WERI-Rb-1 (cell line): Measurements from ENCODE around the gene JAZF1.

ENCODE experiments used
- DNase-seq: peaks from one replicate; pipeline ENCODE4 v3.0.0-alpha.2; 2020
- H3K27ac ChIP-seq: fragments of 250-450 bp; sonication (Bioruptor Pico); 2 replicates; pipeline ENCODE4 v1.5.1; 2020; ENCODE audit warnings: mild to moderate bottlenecking, moderate library complexity
- H3K27me3 ChIP-seq: fragments of 250-450 bp; sonication (Bioruptor Pico); 2 replicates; pipeline ENCODE4 v1.5.1; 2021; ENCODE audit warnings: mild to moderate bottlenecking, low read depth, moderate library complexity; ENCODE audit not compliant: insufficient read depth, severe bottlenecking
- H3K36me3 ChIP-seq: fragments of 250-450 bp; sonication (Bioruptor Pico); 2 replicates; pipeline ENCODE4 v1.5.1; 2020; ENCODE audit warnings: mild to moderate bottlenecking, moderate library complexity
- H3K4me3 ChIP-seq: 2 replicates; pipeline ENCODE4 v1.5.1; 2011; ENCODE audit warnings: low read depth, mild to moderate bottlenecking, control low read depth, low read length
- H3K9me3 ChIP-seq: fragments of 250-450 bp; sonication (Bioruptor Pico); 2 replicates; pipeline ENCODE4 v1.5.1; 2021; ENCODE audit warnings: mild to moderate bottlenecking, moderate library complexity; ENCODE audit not compliant: severe bottlenecking
- TF ChIP-seq, protein P1 (sequence below): IDR thresholded peaks from 2 replicates; pipeline ENCODE4 v1.5.1; 2011; ENCODE audit warnings: low read depth, mild to moderate bottlenecking, control low read depth, inconsistent platforms, low read length

The JAZF1 gene

DNA sequence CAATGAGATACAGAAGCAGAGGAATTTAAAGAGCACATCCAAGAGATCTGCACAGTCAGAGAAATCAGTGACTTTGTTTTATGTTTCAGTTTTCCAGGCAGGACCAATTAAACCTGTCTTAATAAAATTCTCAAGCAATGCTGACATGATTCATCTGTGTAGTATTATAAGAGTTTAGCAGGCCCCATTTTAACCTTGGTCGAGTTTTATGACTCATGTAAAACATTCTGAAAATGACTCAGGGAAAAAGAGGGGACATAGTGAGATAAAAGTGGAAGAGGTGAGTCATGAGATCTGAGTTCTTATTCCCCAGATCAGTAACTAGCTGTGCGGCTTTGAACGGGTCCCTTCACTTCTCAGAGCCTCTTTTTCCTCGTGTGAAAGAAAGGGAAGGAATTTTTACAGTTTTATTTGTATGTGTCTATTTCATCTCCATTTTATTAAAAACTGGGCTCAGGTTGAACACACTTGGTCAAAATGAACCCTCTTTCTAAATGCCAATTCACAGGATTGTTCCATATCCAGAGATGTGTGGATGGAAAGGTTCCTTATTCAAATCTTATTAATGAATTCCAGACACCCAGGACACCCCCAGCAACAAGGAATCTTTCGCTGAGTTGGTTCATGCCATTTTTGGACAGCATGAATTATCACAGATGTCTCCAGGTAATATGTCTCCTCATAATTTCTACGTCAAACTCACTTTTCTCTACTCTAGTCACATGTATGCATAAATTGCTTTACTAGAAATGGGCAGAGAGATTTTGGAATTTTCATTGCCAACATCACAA lies 143.2 kb downstream of the JAZF1 start:
- H3K27me3 ChIP-seq, result peaks cover 19% of the 10 kb centered on the region
- no peak for DNase-seq
- H3K9me3 ChIP-seq, result no peaks in the 10 kb centered on the region
- no peaks in the 10 kb centered on the region for H3K36me3 ChIP-seq
- no peak overlapping the region for H3K27ac ChIP-seq
- TF ChIP-seq, protein P1, sequence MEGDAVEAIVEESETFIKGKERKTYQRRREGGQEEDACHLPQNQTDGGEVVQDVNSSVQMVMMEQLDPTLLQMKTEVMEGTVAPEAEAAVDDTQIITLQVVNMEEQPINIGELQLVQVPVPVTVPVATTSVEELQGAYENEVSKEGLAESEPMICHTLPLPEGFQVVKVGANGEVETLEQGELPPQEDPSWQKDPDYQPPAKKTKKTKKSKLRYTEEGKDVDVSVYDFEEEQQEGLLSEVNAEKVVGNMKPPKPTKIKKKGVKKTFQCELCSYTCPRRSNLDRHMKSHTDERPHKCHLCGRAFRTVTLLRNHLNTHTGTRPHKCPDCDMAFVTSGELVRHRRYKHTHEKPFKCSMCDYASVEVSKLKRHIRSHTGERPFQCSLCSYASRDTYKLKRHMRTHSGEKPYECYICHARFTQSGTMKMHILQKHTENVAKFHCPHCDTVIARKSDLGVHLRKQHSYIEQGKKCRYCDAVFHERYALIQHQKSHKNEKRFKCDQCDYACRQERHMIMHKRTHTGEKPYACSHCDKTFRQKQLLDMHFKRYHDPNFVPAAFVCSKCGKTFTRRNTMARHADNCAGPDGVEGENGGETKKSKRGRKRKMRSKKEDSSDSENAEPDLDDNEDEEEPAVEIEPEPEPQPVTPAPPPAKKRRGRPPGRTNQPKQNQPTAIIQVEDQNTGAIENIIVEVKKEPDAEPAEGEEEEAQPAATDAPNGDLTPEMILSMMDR, result no peak
- H3K4me3 ChIP-seq, result no peak overlapping the region

DNA sequence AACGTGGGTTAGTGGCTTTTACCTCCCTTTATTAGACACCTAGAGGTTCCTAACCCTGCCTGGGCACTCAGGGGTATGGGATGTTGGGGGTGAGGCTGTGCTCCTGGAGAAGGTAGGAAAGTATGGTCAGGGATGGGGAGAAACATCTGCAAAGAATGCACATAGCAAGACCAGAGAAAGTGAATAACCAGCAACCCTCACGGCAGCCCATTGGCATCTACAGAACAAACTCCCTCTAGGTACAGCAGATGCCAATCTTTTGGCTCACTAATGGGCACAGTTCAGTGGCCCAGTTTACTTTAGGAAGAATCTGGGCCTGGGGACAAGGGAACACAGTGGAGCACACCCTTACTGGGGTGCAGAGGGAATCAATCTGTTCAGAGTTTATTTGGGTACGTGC lies 143.9 kb downstream of the JAZF1 start:
- TF ChIP-seq, protein P1, result no peak
- peaks cover 16% of the 10 kb centered on the region for H3K27me3 ChIP-seq
- H3K27ac ChIP-seq, result no peak overlapping the region
- H3K4me3 ChIP-seq, result no peak overlapping the region
- H3K36me3 ChIP-seq, result no peaks in the 10 kb centered on the region
- no peak for DNase-seq
- no peaks in the 10 kb centered on the region for H3K9me3 ChIP-seq

DNA sequence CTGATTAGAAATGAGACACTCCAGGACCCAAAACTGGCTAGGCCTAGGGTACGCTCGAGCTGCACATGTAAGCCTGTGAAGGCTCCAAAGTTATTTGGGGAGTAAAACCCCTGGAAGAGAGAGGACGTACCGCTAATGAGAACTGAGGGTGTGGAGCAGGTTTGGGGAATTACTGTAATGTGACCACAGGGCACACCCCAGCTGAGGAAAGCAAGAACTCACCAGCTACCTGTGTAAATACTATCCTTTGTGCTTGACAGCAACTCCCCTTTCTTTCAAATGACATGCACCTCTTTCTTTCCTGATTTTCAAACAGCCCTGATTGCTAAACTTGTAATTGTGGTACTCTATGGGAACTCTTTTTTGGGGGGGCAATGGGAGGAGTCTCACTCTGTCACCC lies 147.2 kb downstream of the JAZF1 start:
- Histone ChIP-seq H3K9me3 (no peaks in the 10 kb centered on the region), H3K4me3 (no peak overlapping the region), H3K27ac (no peak overlapping the region), H3K27me3 (peaks cover 5% of the 10 kb centered on the region), H3K36me3 (no peaks in the 10 kb centered on the region)
- no peak for DNase-seq
- TF ChIP-seq, protein P1, result no peak

DNA sequence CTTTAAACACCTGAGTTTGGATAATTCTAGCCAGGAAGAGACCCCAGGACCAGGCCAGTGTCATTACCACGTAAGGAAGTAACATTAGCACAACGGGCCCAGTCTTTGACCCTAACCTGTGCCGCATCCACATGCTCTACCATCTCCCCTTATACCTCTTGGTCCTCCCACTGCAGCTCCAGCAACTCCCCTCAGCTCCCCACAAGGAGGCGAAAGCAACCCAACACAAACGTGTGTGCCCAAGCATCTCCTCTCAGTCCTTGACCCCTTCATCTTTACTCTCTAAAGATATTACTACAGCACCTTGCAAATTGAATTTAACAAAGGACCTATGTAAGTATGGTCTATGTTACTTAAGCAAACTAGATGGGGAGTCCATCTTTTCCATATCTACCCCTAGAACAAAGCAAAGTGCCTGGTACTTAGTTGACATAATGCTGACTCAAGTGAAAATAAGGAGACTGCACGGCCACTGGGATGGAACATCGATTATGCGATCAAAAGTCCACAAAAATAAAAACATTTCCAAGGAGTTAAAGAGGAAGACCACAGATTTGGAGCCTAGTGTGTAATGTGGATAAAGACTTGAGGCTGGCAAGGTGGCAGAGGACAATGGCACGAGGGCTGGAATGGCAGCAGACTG lies 147.7 kb downstream of the JAZF1 start:
- Histone ChIP-seq H3K4me3 (no peak overlapping the region), H3K9me3 (no peaks in the 10 kb centered on the region), H3K27ac (no peak overlapping the region), H3K27me3 (peaks cover 6% of the 10 kb centered on the region), H3K36me3 (no peaks in the 10 kb centered on the region)
- TF ChIP-seq, protein P1, result no peak
- DNase-seq, result no peak

- no peak overlapping the region for H3K27ac ChIP-seq
- peaks cover 12% of the 10 kb centered on the region for H3K27me3 ChIP-seq
- TF ChIP-seq, protein P1, result no peak
- no peak overlapping the region for H3K4me3 ChIP-seq
- no peak for DNase-seq
- no peaks in the 10 kb centered on the region for H3K36me3 ChIP-seq
- no peaks in the 10 kb centered on the region for H3K9me3 ChIP-seq
Observed at GRCh38 chr7:28029051-28029450, 151.5 kb downstream of the JAZF1 start.
